WTC11 (cell line): ENCODE measurements around the gene AAGAB. TPM values are rescaled to one million over a fixed set of nuclear protein-coding genes. Genes with fewer than 3 reads are reported as not detected.
A peak's percentile ranks its signal among the peaks of the same experiment; 100 is the strongest.

Source experiments
- ATAC-seq: fragments of 200-7000 bp; cut with Tn5 transposase; 2 replicates; pipeline ENCODE4 v1.10.0; 2021; ENCODE audit warnings: mild to moderate bottlenecking, moderate library complexity
- CTCF ChIA-PET: fragments of 300-600 bp; sonication (Branson Sonifier 250); formaldehyde crosslinking; loops from one replicate; lab custom pipeline; 2021; ENCODE audit warnings: antibody characterized with exemption; lab: Charles Lee
- POLR2A ChIA-PET: fragments of 350-600 bp; sonication (Branson Sonifier 250); formaldehyde crosslinking; loops from one replicate; lab custom pipeline; 2021; ENCODE audit warnings: antibody characterized with exemption; lab: Charles Lee
- DNase-seq: peaks from one replicate; pipeline ENCODE4 v3.0.0; 2021; ENCODE audit warnings: low spot score
- H3K27ac Mint-ChIP-seq: 2 replicates; pipeline ENCODE4 v1.8.0; 2021; ENCODE audit warnings: mixed read lengths
- H3K27me3 Mint-ChIP-seq: 2 replicates; pipeline ENCODE4 v1.8.0; 2021; ENCODE audit warnings: low read depth, mild to moderate bottlenecking, moderate library complexity, mixed read lengths
- H3K36me3 Mint-ChIP-seq: 2 replicates; pipeline ENCODE4 v1.8.0; 2021; ENCODE audit warnings: mixed read lengths
- H3K4me1 Mint-ChIP-seq: 2 replicates; pipeline ENCODE4 v1.8.0; 2022; ENCODE audit warnings: mixed read lengths
- H3K4me3 Mint-ChIP-seq: 2 replicates; pipeline ENCODE4 v1.8.0; 2021; ENCODE audit warnings: mild to moderate bottlenecking, moderate library complexity, mixed read lengths
- H3K9me3 Mint-ChIP-seq: 2 replicates; pipeline ENCODE4 v1.8.0; 2021; ENCODE audit warnings: mixed read lengths
- AFF4 ChIP-seq: sonication (generic); formaldehyde crosslinking; IDR thresholded peaks from 2 replicates; pipeline ENCODE4 v1.8.1; 2023; ENCODE audit warnings: mild to moderate bottlenecking, missing genetic modification reagents, borderline replicate concordance
- CTCF ChIP-seq: fragments of 200-600 bp; IDR thresholded peaks from 2 replicates; pipeline ENCODE4 v1.8.0; 2022; ENCODE audit warnings: antibody characterized with exemption
- EMX1 ChIP-seq: fragments of 250-450 bp; sonication (Bioruptor Pico); IDR thresholded peaks from 2 replicates; pipeline ENCODE4 v1.8.0; 2021; ENCODE audit warnings: mild to moderate bottlenecking
- ESRRA ChIP-seq: sonication (generic); formaldehyde crosslinking; IDR thresholded peaks from 2 replicates; pipeline ENCODE4 v1.8.1; 2022; ENCODE audit warnings: mild to moderate bottlenecking, missing genetic modification reagents, borderline replicate concordance
- FOXP4 ChIP-seq: sonication (generic); formaldehyde crosslinking; IDR thresholded peaks from 2 replicates; pipeline ENCODE4 v1.8.0; 2022; ENCODE audit warnings: mild to moderate bottlenecking, missing genetic modification reagents
- HMGXB4 ChIP-seq: sonication (generic); formaldehyde crosslinking; IDR thresholded peaks from 2 replicates; pipeline ENCODE4 v1.8.1; 2023; ENCODE audit warnings: mild to moderate bottlenecking, moderate library complexity, missing genetic modification reagents
- MAX ChIP-seq: sonication (generic); formaldehyde crosslinking; IDR thresholded peaks from 2 replicates; pipeline ENCODE4 v1.8.0; 2022; ENCODE audit warnings: mild to moderate bottlenecking, missing genetic modification reagents
- NFATC4 ChIP-seq: fragments of 250-450 bp; sonication (Bioruptor Pico); IDR thresholded peaks from 2 replicates; pipeline ENCODE4 v1.9.0; 2021; ENCODE audit warnings: mild to moderate bottlenecking
- OVOL2 ChIP-seq: fragments of 250-450 bp; sonication (Bioruptor Pico); IDR thresholded peaks from 2 replicates; pipeline ENCODE4 v1.9.0; 2021; ENCODE audit warnings: mild to moderate bottlenecking, borderline replicate concordance
- STAT6 ChIP-seq: sonication (generic); formaldehyde crosslinking; conservative IDR thresholded peaks from 2 replicates; pipeline ENCODE4 v1.8.1; 2023; ENCODE audit warnings: mild to moderate bottlenecking, low read depth, missing genetic modification reagents, moderate library complexity
- TCF7 ChIP-seq: sonication (generic); formaldehyde crosslinking; IDR thresholded peaks from 2 replicates; pipeline ENCODE4 v1.8.0; 2022; ENCODE audit warnings: mild to moderate bottlenecking, low read depth, missing genetic modification reagents, moderate library complexity
- ZNF121 ChIP-seq: sonication (generic); formaldehyde crosslinking; IDR thresholded peaks from 2 replicates; pipeline ENCODE4 v1.8.0; 2023; ENCODE audit warnings: missing genetic modification reagents
- ZNF219 ChIP-seq: sonication (generic); formaldehyde crosslinking; IDR thresholded peaks from 2 replicates; pipeline ENCODE4 v1.8.0; 2023; ENCODE audit warnings: missing genetic modification reagents, mild to moderate bottlenecking, borderline replicate concordance
- ZNF396 ChIP-seq: fragments of 250-450 bp; sonication (Bioruptor Pico); IDR thresholded peaks from 2 replicates; pipeline ENCODE4 v1.8.0; 2021; ENCODE audit warnings: mild to moderate bottlenecking, moderate library complexity, borderline replicate concordance
- ZNF512 ChIP-seq: sonication (generic); formaldehyde crosslinking; IDR thresholded peaks from 2 replicates; pipeline ENCODE4 v1.8.1; 2022; ENCODE audit warnings: missing genetic modification reagents, borderline replicate concordance
- total RNA-seq: library from RNA; stranded (reverse); gene quantifications from 3 replicates; pipeline ENCODE4 v1.2.3, GENCODE V29; 2021

The AAGAB gene
- total RNA-seq, 1 experiment from 2014 or later: 41.7 TPM

- CTCF ChIA-PET: no interaction called here
- Mint-ChIP-seq H3K27ac (no peak overlapping the region), H3K4me1 (peaks cover 3% of the 10 kb centered on the region; the same call in 1 of the 2 replicates), H3K9me3 (peaks cover 7% of the 10 kb centered on the region; the same call in 1 of the 2 replicates), H3K27me3 (no peaks in the 10 kb centered on the region), H3K4me3 (no peak overlapping the region), H3K36me3 (no peaks in the 10 kb centered on the region)
- DNase-seq: no peak
- no peak for ATAC-seq
- TF ChIP-seq STAT6 (CRISPR knock-in tag): no peak
- TF ChIP-seq OVOL2 (CRISPR knock-in tag): no peak
- no peak for TF ChIP-seq NFATC4 (CRISPR knock-in tag)
- no peak for TF ChIP-seq TCF7 (CRISPR knock-in tag)
- no peak for TF ChIP-seq HMGXB4 (CRISPR knock-in tag)
- POLR2A ChIA-PET: interaction anchor here (0.5 kb wide), 1 partner anchor 16 kb away, joined by 3 read pairs; no protein-coding TSS in a partner anchor
Observed at GRCh38 chr15:67274236-67274635, 19.8 kb upstream of the AAGAB start.

- no peak for ATAC-seq
- Mint-ChIP-seq H3K27ac (peak overlapping the region; percentile 35; the same call in 1 of the 2 replicates), H3K4me1 (peaks cover 18% of the 10 kb centered on the region), H3K27me3 (no peaks in the 10 kb centered on the region; the same call in 1 of the 2 replicates), H3K36me3 (no peaks in the 10 kb centered on the region), H3K9me3 (peaks cover 7% of the 10 kb centered on the region; the same call in 1 of the 2 replicates), H3K4me3 (no peak overlapping the region)
- CTCF ChIA-PET: no interaction called here
- no peak for DNase-seq
- POLR2A ChIA-PET: no interaction called here
- TF ChIP-seq HMGXB4 (CRISPR knock-in tag) (no peak), ZNF396 (CRISPR knock-in tag) (no peak), ZNF219 (CRISPR knock-in tag) (no peak), MAX (CRISPR knock-in tag) (no peak), ESRRA (CRISPR knock-in tag) (no peak), AFF4 (no peak), ZNF121 (no peak), CTCF (no peak), EMX1 (CRISPR knock-in tag) (no peak), FOXP4 (CRISPR knock-in tag) (no peak), ZNF512 (CRISPR knock-in tag) (no peak)
Observed at GRCh38 chr15:67267951-67268941, 13.8 kb upstream of the AAGAB start.
